Esophagus mucosa (tissue), 1 donor: ENCODE data around the gene BCL2A1. TPM values are rescaled to one million over a fixed set of nuclear protein-coding genes. Genes with fewer than 3 reads are reported as not detected.
"Not testable (repeated sequence)": the region's sequence is repeated elsewhere in the genome, so short reads cannot be mapped to it uniquely, and the experiment has no call there.

Experiments
- ATAC-seq: fragments of 200-7000 bp; cut with Tn5 transposase; one replicate; pipeline ENCODE4 v1.9.1; 2020
- total RNA-seq: library from RNA; stranded (reverse); gene quantifications from one replicate; pipeline ENCODE4 v1.2.4, GENCODE V29; 2023
- donor health status: DM: yes; HTN: yes; CAD: no.

Gene BCL2A1
- total RNA-seq, 1 donor from 2014 or later = not detected

DNA sequence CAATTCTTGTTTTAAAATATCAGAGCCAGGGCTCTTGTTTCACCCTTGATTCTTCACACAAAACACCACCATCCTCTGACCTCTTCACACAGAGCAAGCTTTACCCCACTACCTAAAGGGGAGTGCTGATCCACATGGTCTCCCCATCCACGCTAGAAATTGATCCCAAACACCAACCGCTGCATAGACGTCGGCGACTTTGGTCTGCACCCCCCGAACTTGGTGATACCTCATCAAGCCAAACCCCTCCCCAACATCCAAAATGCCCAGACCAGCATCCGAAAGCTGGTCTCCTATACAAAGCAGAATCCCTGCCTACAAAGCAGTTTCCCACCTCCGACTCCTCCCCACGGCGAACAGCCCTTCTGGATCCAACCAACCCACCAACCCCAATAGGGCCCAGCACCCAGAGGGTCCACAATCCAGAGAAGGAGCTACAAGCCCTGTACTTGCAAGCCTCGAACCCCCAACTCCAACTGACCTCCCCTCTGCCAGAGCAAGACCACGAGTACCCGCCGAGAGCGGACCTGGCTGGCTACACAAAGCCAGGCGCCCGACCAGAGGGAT, 48.4 kb downstream of the BCL2A1 start:
- ATAC-seq = no peak

- no peak for ATAC-seq
Observed at GRCh38 chr15:79919749-79920511, 51.1 kb downstream of the BCL2A1 start.

DNA sequence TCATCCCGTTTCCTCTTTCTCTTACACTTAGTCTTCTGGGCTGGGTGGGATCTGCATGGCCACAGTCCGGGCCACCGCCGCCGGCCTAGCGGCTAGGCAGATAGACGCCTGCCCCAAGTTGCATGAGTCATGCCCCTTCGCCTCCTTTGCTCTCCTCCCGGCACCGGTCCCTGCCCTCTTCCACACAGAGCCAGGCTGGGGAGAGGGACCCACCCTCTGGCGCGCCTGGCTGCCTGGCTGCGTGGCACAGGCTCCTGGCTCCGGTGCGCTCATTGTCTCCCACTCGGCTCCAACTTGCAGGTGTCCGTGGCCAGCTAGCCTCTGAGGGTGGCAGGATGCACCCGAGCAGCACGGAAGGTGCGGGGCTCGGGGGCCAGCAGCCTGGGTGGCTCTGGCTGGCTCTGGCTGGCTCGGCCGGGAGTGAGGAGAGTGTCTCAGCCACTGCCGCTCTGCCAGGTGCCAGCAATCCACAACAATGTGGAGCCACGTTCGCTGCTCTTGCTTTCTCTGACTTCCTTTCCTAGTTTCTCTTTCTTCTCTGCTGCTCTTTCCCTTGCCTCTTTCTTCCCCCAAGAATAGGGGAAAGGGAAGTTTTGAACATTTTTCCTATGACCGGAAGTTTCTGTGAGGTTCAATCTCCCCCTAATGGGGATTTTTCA, 51.8 kb downstream of the BCL2A1 start:
- ATAC-seq = no peak

GRCh38 chr15:79918278-79918677, 52.7 kb downstream of the BCL2A1 start:
- ATAC-seq = no peak

DNA sequence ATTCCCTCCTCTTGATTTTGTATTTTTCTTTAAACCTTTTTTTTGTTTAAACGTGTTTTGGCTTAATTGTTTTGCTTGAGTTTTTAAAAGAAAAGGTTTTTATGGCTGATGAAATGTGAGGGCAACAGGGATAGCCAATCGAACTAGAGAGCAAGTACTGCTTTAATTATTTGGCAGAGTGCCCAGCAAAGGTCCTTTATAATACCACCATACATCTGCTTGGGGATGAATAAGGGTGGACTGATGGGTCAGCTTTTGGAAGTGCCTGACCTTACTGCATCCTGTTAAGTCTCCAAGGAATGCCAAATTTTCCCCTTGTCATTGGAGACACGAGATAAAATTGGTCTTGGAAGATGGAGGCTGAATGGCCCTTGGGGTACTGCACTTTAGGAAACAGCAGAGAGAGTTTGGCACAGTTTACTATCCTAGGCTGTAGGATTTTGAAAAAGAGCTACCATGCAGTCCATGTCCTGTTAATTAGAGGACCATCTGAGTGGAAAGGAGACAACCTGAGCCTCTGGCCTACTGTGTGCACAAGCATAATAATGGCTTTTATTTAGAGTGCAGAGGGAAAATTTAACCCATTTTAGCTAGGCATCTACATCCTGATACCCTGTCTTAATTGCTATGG, 54.4 kb downstream of the BCL2A1 start:
- no peak for ATAC-seq

DNA sequence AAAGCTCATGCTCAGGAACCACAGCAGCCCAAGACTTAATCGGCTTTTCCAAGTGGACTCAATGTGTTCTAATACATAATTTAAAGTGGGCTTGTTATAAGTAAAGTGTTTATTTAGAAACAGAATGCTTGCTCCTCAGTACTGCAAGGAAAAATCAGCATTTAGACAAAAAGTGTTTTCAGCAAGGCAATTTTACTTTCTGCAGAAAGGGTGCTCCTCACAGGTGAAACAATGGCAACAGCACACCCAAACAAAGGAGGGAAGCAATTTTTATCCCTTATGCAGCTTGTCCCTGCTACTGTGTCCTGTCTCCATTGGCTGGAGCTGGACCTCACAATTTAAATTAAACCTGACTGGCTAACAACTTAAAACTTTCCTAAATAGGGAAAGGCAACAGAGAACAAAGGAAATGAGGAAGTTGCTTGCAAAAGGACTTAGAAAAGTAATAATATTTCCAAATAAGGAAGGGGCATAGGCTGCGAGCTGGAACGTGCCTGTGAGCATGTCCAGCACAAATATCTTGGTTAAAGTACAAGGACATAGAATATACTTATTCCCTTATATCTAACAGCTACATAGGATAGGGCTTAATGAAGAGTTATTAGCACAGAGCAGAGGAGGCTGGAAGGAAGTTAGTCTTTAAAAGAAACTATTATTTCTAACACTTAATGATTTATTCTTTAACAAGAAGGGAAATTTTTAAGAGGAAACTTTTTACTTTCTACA, 55.1 kb downstream of the BCL2A1 start:
- ATAC-seq = not testable (repeated sequence)

DNA sequence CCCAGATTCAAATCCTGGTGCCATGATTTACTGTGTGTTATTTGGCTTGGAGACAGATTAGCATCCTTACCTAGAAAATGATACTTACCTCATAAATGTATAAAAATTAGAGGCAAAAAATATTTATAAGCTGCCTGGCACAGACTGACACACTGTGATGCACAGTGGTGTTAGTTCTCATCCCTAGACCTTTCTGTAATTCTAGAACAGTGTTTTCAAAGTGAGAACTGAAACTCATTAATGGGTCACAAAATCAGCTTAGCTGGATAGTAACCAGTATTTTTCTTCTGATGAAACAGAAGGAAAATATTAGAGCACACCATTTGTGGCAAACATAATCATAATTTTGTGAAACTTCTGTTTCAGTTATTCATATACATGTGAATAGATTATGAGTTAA, 56.3 kb downstream of the BCL2A1 start:
- no peak for ATAC-seq

Other genes with a start within 250 kb of the BCL2A1 start
- 16.0 TPM for gene MTHFS, start 74.2 kb downstream of the BCL2A1 start, total RNA-seq
- gene ZFAND6, start 88.5 kb upstream of the BCL2A1 start, total RNA-seq = 42.8 TPM
- gene FAH, start 181.8 kb upstream of the BCL2A1 start, total RNA-seq = 14.6 TPM